K562 (cell line): ENCODE data around the gene USP1.

Experiments used
- GABPB1 ChIP-seq: sonication (generic); formaldehyde crosslinking; IDR thresholded peaks from 2 replicates; pipeline ENCODE4 v1.8.0; 2022; ENCODE audit warnings: mild to moderate bottlenecking, missing genetic modification reagents
- POLR2AphosphoS5 ChIP-seq: IDR thresholded peaks from 2 replicates; pipeline ENCODE4 v1.6.1; 2011; ENCODE audit warnings: mild to moderate bottlenecking, low read depth, low read length, moderate library complexity; ENCODE audit not compliant: control insufficient read depth, insufficient read depth
- RCOR1 ChIP-seq, 2 experiments: IDR thresholded peaks; 2 replicates each; pipeline ENCODE4 v1.6.1; 2012; ENCODE audit warnings: low read depth in 2 of 2, low read length in 2 of 2, borderline replicate concordance in 1 of 2, improper control_type of control experiment in 1 of 2
- SMARCB1 ChIP-seq: IDR thresholded peaks from 2 replicates; pipeline ENCODE4 v1.6.1; 2011; ENCODE audit warnings: improper control_type of control experiment, low read depth; ENCODE audit not compliant: insufficient read length
- TARDBP ChIP-seq: fragments of 450-650 bp; IDR thresholded peaks from 2 replicates; pipeline ENCODE4 v1.6.1; 2016
- TF ChIP-seq, protein P1 (sequence below), 3 experiments: IDR thresholded peaks in 2 of 3; conservative IDR thresholded peaks in 1 of 3; 2 replicates each; pipeline ENCODE4 v1.5.1; 2011 to 2012; ENCODE audit warnings: low read length in 3 of 3, mild to moderate bottlenecking in 3 of 3, control low read depth in 2 of 3, improper control_type of control experiment in 1 of 3, inconsistent platforms in 1 of 3, low read depth in 1 of 3, mixed read lengths in 1 of 3, moderate library complexity in 1 of 3; ENCODE audit not compliant: insufficient read depth in 2 of 3
- TF ChIP-seq, protein P2 (sequence below): fragments of 250-450 bp; sonication (Bioruptor Pico); IDR thresholded peaks from 2 replicates; pipeline ENCODE4 v1.8.0; 2021; ENCODE audit warnings: borderline replicate concordance, mild to moderate bottlenecking, moderate library complexity; ENCODE audit not compliant: poor library complexity, severe bottlenecking
- TF ChIP-seq, protein P3 (sequence below): sonication (generic); formaldehyde crosslinking; IDR thresholded peaks from 2 replicates; pipeline ENCODE4 v1.8.1; 2022; ENCODE audit warnings: missing genetic modification reagents

DNA sequence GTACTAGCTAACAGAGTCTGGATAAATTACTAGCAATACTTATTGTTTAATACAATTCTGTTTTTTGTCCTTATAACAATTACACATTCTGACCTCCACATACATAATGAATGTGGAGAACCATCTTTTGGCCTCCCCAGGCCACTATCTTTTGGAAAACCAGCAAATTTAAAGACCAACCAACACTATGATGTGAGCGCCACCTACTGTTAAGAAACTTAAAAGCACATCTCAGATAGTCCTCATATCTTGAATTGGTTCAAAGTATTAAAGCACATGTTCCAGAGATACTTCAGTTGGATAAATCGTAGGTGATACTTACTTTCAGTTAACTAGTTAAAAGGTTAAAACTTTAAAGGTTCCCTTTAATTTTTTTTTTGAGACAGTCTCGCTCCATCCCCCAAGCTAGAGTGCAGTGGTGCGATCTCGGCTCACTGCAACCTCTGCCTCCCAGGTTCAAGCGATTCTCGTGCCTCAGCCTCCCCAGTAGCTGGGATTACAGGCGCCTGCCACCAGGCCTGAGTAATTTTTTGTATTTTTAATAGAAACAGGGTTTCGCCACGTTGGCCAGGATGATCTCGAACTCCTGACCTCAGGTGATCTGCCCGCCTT, 29.3 kb upstream of the USP1 start:
- TF ChIP-seq, protein P1, sequence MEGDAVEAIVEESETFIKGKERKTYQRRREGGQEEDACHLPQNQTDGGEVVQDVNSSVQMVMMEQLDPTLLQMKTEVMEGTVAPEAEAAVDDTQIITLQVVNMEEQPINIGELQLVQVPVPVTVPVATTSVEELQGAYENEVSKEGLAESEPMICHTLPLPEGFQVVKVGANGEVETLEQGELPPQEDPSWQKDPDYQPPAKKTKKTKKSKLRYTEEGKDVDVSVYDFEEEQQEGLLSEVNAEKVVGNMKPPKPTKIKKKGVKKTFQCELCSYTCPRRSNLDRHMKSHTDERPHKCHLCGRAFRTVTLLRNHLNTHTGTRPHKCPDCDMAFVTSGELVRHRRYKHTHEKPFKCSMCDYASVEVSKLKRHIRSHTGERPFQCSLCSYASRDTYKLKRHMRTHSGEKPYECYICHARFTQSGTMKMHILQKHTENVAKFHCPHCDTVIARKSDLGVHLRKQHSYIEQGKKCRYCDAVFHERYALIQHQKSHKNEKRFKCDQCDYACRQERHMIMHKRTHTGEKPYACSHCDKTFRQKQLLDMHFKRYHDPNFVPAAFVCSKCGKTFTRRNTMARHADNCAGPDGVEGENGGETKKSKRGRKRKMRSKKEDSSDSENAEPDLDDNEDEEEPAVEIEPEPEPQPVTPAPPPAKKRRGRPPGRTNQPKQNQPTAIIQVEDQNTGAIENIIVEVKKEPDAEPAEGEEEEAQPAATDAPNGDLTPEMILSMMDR (IDR thresholded peaks at IDR 0.05 in 2 of 3, conservative IDR thresholded peaks at IDR 0.05 in 1 of 3; ENCODE audit: insufficient read depth in 2 of 3, low read depth in 1 of 3, low read length in 3 of 3): peak; percentile 53 to 80 (median 66); a peak in 5 of 6 replicates
- no peak for TF ChIP-seq SMARCB1
- TF ChIP-seq, protein P2, sequence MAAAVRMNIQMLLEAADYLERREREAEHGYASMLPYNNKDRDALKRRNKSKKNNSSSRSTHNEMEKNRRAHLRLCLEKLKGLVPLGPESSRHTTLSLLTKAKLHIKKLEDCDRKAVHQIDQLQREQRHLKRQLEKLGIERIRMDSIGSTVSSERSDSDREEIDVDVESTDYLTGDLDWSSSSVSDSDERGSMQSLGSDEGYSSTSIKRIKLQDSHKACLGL (CRISPR knock-in tag): no peak
- no peak for TF ChIP-seq TARDBP
- TF ChIP-seq POLR2AphosphoS5: no peak
- TF ChIP-seq, protein P3, sequence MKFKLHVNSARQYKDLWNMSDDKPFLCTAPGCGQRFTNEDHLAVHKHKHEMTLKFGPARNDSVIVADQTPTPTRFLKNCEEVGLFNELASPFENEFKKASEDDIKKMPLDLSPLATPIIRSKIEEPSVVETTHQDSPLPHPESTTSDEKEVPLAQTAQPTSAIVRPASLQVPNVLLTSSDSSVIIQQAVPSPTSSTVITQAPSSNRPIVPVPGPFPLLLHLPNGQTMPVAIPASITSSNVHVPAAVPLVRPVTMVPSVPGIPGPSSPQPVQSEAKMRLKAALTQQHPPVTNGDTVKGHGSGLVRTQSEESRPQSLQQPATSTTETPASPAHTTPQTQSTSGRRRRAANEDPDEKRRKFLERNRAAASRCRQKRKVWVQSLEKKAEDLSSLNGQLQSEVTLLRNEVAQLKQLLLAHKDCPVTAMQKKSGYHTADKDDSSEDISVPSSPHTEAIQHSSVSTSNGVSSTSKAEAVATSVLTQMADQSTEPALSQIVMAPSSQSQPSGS (CRISPR knock-in tag): no peak
- TF ChIP-seq GABPB1 (CRISPR knock-in tag): no peak
- TF ChIP-seq RCOR1 (IDR thresholded peaks at IDR 0.05; ENCODE audit: borderline replicate concordance in 1 of 2, low read depth in 2 of 2, low read length in 2 of 2): no peak
